Hepatocyte (in vitro differentiated cells): Measurements from ENCODE around the gene NNAT. TPM values are rescaled to one million over a fixed set of nuclear protein-coding genes. Genes with fewer than 3 reads are reported as not detected.

ENCODE experiments used
- DNase-seq: peaks from one replicate; pipeline ENCODE4 v3.0.0-alpha.2; 2016; ENCODE audit warnings: low spot score
- H2AFZ ChIP-seq: fragments of 200-600 bp; sonication (generic); 2 replicates; pipeline ENCODE4 v1.6.0; 2016; ENCODE audit warnings: antibody characterized with exemption, mild to moderate bottlenecking
- H3K27ac ChIP-seq: fragments of 200-600 bp; sonication (generic); 2 replicates; pipeline ENCODE4 v1.5.1; 2016; ENCODE audit warnings: mild to moderate bottlenecking
- H3K27me3 ChIP-seq: fragments of 200-600 bp; sonication (generic); 2 replicates; pipeline ENCODE4 v1.6.1; 2016
- H3K36me3 ChIP-seq: fragments of 200-600 bp; sonication (generic); replicated peaks from 2 replicates; pipeline ENCODE4 v1.5.1; 2016; ENCODE audit warnings: low read depth; ENCODE audit not compliant: insufficient read depth
- H3K4me1 ChIP-seq: fragments of 200-600 bp; sonication (generic); 2 replicates; pipeline ENCODE4 v1.5.1; 2016; ENCODE audit warnings: mild to moderate bottlenecking, moderate library complexity; ENCODE audit not compliant: insufficient read depth
- H3K4me2 ChIP-seq: fragments of 200-600 bp; sonication (generic); 2 replicates; pipeline ENCODE4 v1.6.0; 2016
- H3K4me3 ChIP-seq: fragments of 200-600 bp; sonication (generic); 2 replicates; pipeline ENCODE4 v1.5.1; 2016; ENCODE audit warnings: mild to moderate bottlenecking
- H3K79me2 ChIP-seq: fragments of 200-600 bp; sonication (generic); 2 replicates; pipeline ENCODE4 v1.6.0; 2017; ENCODE audit warnings: mild to moderate bottlenecking
- H3K9me2 ChIP-seq: fragments of 200-600 bp; sonication (generic); replicated peaks from 2 replicates; pipeline ENCODE4 v1.6.0; 2017; ENCODE audit warnings: mild to moderate bottlenecking; ENCODE audit not compliant: insufficient read depth
- H3K9me3 ChIP-seq: fragments of 200-600 bp; sonication (generic); 2 replicates; pipeline ENCODE4 v1.5.1; 2016; ENCODE audit warnings: low read depth, mild to moderate bottlenecking
- H4K20me1 ChIP-seq: fragments of 200-600 bp; sonication (generic); 2 replicates; pipeline ENCODE4 v1.6.0; 2016; ENCODE audit warnings: mild to moderate bottlenecking; ENCODE audit not compliant: insufficient read depth, poor library complexity, severe bottlenecking
- EZH2 ChIP-seq: fragments of 200-600 bp; sonication (generic); IDR thresholded peaks from 2 replicates; pipeline ENCODE4 v1.6.1; 2016; ENCODE audit warnings: antibody characterized with exemption, mild to moderate bottlenecking, borderline replicate concordance
- EZH2phosphoT487 ChIP-seq: fragments of 200-600 bp; sonication (generic); IDR thresholded peaks from one replicate; pipeline ENCODE4 v1.6.1; 2018; ENCODE audit warnings: antibody characterized with exemption, mild to moderate bottlenecking, low read depth, moderate library complexity; ENCODE audit not compliant: unreplicated experiment, severe bottlenecking
- WGBS: methylation state at CpG from one replicate; pipeline ENCODE4 v1.1.6; 2016; ENCODE audit warnings: low lambda C conversion rate; ENCODE audit errors: missing lambda C conversion rate; 5-methylcytosine and 5-hydroxymethylcytosine counted together
- polyA plus RNA-seq: library from polyadenylated mRNA; unstranded; fragments of >200 nt; fragmentation: Nextera tagmentation; extraction: Ambion mirVana; gene quantifications from 2 replicates; pipeline ENCODE4 v1.2.1, GENCODE V29; 2016
- total RNA-seq: library from RNA; depleted of rRNA; stranded (reverse); fragments of >200 nt; gene quantifications from 2 replicates; pipeline ENCODE4 v1.2.3, GENCODE V29; 2014
- TF ChIP-seq, protein P1 (sequence below): fragments of 200-600 bp; sonication (generic); IDR thresholded peaks from 2 replicates; pipeline ENCODE4 v1.5.1; 2016; ENCODE audit warnings: antibody characterized with exemption, mild to moderate bottlenecking; ENCODE audit not compliant: poor library complexity

Gene NNAT
- total and polyA plus RNA-seq, 2 experiments from 2014 or later: 1.1 TPM; not detected in 1

DNA sequence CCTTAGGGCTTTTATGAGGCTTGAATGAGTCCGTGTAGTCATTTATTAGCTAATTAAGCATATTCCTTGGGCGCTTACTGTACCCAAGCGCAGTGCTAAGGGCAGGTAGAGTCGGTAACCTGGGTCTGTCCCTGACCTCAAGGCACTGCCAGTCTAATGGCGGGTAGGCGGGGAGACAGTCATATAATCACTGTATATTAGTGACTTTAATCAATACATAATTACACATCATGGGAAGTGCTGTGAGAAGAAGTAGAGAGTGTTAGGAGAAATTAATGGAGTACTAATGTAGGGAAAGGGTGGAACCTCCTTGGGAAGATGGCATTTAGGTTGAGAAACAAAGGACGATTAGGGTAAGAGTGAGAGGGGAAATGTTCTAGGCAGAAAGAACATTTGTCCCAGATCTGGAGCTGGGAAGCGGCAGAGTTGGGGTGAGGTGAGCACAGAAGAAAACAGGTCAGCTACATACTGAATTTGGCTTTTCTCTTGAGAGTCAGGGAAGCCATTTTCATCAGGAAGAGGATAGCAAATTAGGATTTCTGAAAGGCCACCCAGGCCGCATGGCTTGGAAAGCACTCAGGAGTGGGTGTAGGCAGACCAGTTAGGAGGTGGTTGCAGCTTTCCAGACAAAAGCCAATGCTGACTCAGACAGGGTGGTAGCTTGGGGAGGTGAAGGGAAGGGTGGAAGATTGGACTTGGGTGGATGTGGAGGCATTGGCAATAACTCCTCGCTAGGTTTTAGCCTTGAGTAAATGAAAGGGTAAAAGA lies 7.6 kb downstream of the NNAT start:
- Histone ChIP-seq H3K4me2 (peak overlapping the region; percentile 83), H3K9me3 (no peaks in the 10 kb centered on the region), H3K36me3 (no peaks in the 10 kb centered on the region), H2AFZ (peak overlapping the region; percentile 25), H3K27ac (peak overlapping the region; percentile 89), H3K4me3 (peak overlapping the region; percentile 55), H3K9me2 (no peaks in the 10 kb centered on the region), H3K27me3 (no peaks in the 10 kb centered on the region), H3K4me1 (peaks cover 29% of the 10 kb centered on the region), H4K20me1 (peaks cover 24% of the 10 kb centered on the region), H3K79me2 (peaks cover 43% of the 10 kb centered on the region)
- 49% methylated on average over 10 of the region's 10 CpGs for WGBS
- TF ChIP-seq EZH2: no peak
- no peak for TF ChIP-seq EZH2phosphoT487
- TF ChIP-seq, protein P1, sequence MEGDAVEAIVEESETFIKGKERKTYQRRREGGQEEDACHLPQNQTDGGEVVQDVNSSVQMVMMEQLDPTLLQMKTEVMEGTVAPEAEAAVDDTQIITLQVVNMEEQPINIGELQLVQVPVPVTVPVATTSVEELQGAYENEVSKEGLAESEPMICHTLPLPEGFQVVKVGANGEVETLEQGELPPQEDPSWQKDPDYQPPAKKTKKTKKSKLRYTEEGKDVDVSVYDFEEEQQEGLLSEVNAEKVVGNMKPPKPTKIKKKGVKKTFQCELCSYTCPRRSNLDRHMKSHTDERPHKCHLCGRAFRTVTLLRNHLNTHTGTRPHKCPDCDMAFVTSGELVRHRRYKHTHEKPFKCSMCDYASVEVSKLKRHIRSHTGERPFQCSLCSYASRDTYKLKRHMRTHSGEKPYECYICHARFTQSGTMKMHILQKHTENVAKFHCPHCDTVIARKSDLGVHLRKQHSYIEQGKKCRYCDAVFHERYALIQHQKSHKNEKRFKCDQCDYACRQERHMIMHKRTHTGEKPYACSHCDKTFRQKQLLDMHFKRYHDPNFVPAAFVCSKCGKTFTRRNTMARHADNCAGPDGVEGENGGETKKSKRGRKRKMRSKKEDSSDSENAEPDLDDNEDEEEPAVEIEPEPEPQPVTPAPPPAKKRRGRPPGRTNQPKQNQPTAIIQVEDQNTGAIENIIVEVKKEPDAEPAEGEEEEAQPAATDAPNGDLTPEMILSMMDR: no peak
- no peak for DNase-seq

DNA sequence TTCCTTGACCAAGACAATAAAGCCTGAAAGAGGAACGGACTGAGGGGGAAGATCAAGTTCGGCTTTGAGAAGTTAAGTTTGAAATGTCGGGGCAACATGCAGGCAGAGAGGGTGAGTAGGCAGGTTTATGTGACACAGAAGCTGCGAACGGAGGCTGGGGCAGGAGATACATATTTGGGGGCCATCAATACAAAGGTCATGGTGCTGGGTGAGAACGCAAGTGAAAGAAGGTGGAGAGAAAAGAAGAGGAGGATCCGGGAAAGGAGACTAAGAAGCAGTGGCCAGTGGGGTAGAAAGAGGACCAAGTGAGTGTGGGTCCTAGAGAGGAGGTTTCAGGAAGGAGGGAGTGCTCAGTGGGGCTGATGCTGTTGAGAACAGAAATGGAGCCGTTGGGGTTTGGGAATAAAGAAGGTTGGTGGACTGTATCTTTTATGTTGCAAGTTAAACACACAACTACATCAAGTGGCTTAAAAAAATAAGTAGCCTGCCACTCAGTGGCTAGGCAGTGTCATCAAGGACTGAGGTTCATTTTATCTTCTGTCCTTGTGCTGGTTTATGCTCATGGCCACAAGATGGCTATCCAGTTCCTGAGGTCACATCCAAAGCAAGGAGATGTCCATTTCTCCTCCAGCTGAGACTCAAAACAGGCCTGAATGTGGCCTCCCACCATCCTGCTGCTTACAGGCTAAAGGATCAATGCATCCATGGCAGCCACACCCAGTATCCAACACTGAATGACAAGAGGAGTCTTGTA lies 8.3 kb downstream of the NNAT start:
- H3K9me2 ChIP-seq: no peaks in the 10 kb centered on the region
- H3K4me1 ChIP-seq: peaks cover 24% of the 10 kb centered on the region
- H2AFZ ChIP-seq: no peak overlapping the region
- no peak for TF ChIP-seq EZH2
- TF ChIP-seq EZH2phosphoT487: no peak
- TF ChIP-seq, protein P1: no peak
- no peaks in the 10 kb centered on the region for H3K9me3 ChIP-seq
- H4K20me1 ChIP-seq: peaks cover 16% of the 10 kb centered on the region
- H3K27ac ChIP-seq: no peak overlapping the region
- peaks cover 35% of the 10 kb centered on the region for H3K79me2 ChIP-seq
- WGBS: 80% methylated on average over 8 of the region's 8 CpGs
- no peak overlapping the region for H3K4me3 ChIP-seq
- H3K36me3 ChIP-seq: no peaks in the 10 kb centered on the region
- no peak overlapping the region for H3K4me2 ChIP-seq
- H3K27me3 ChIP-seq: no peaks in the 10 kb centered on the region
- no peak for DNase-seq

DNA sequence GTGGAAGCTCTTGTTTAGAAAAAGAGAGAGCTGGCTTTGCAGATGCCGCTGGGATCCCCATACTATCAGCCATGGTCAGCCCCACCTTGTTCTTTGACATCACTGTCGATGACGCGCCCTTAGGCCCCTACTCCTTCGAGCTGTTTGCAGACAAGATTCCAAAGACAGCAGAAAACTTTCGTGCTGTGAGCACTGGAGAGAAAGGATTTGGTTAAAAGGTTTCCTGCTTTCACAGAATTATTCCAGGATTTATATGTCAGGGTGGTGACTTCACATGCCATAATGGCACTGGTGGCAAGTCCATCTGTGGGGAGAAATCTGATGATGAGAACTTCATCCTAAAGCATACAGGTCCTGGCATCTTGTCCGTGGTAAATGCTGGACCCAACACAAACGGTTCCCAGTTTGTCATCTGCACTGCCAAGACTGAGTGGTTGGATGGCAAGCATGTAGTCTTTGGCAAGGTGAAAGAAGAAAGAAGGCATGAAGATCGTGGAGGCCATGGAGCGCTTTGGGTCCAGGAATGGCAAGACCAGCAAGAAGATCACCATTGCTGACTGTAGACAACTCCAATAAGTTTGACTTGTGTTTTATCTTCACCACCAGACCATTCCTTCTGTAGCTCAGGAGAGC lies 9.0 kb downstream of the NNAT start:
- Histone ChIP-seq H3K4me2 (no peak overlapping the region), H3K27ac (no peak overlapping the region), H3K79me2 (peaks cover 28% of the 10 kb centered on the region), H3K9me3 (no peaks in the 10 kb centered on the region), H4K20me1 (peaks cover 9% of the 10 kb centered on the region), H3K4me1 (peaks cover 18% of the 10 kb centered on the region), H3K36me3 (no peaks in the 10 kb centered on the region), H2AFZ (no peak overlapping the region), H3K9me2 (no peaks in the 10 kb centered on the region), H3K27me3 (no peaks in the 10 kb centered on the region), H3K4me3 (no peak overlapping the region)
- DNase-seq: no peak
- TF ChIP-seq EZH2: no peak
- TF ChIP-seq, protein P1: no peak
- TF ChIP-seq EZH2phosphoT487: no peak
- 87% methylated on average over 10 of the region's 10 CpGs for WGBS
